GM19324 (cell line): ENCODE data around the gene NUTM2A.
"Not testable (repeated sequence)": the region's sequence is repeated elsewhere in the genome, so short reads cannot be mapped to it uniquely, and the experiment has no call there.

Experiments
- ATAC-seq: cut with Tn5 transposase; IDR thresholded peaks from one replicate; pipeline ENCODE4 v1.9.1; 2021; ENCODE audit warnings: mild to moderate bottlenecking, moderate library complexity; ENCODE audit not compliant: unreplicated experiment, low FRiP score

NUTM2A gene

DNA sequence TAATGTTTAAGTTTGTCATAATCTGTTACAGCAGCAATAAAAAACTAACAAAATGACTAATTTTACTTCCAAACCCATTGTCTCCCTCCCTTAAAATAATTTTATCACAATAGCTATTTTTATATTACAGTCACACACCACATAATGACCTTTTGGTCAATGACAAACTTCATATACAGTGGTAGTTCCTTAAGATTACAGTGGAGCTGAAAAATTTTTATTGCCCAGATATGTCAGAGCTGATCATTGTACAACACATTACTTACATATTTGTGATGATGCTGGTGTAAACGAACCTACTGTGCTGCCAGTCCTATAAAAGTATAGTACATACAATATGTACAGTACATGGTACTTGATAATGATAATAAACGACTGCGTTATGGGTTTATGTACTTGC lies 22.1 kb downstream of the NUTM2A start:
- ATAC-seq = not testable (repeated sequence)

DNA sequence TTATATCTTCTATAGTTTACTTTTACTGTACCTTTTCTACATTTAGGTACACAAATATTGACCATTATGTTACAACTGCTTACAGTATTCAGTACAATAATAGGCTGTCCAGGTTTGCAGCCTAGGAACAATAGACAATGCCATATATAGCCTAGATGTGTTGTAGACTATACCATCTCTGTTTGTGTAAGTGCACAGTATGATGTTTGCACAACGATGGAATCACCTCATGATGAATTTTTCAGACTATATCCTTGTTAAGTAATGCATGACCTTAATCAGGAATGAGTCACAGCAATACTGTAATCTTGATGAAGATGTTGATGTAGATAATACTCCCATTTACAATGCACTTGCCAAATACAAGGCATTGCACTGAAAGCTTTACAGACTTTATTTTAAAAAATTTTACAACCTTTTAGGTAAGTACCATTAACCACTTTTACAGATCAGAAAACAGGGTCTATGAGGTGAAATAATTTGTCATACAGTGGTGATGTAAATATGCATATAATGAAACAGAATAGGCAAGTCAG lies 23.6 kb downstream of the NUTM2A start:
- not testable (repeated sequence) for ATAC-seq

DNA sequence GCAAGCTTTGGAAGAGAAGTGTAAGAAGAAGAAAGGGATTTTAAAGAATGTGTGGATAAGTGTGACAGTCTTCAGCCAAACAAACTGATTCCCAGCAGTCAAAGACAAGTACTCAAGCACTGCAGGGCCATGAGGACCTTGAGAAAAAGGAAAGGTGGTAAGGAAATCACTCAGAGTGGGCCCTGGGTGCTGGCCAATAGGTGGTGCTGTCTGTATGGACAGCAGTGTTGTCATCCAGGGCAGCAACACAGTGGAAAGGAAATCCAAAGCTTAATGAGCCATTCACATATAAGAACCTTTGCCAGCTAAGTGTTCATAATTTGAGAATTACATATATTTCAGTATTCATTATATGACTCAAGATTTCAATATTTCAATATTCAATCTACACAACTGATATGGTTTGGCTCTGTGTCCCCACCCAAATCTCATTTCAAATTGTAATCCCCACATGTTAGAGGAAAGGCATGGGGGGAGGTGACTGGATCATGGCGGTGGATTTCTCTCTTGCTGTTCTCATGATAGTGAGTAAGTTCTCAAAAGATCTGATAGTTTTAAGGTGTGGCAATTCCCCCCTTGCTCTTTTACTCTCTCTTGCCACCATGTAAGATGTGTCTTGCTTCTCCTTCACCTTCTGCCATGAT lies 55.6 kb downstream of the NUTM2A start:
- not testable (repeated sequence) for ATAC-seq
